NT2/D1 (cell line): Measurements from ENCODE around the gene TSHR.
"Not testable (repeated sequence)": the region's sequence is repeated elsewhere in the genome, so short reads cannot be mapped to it uniquely, and the experiment has no call there.

ENCODE experiments used
- SUZ12 ChIP-seq: IDR thresholded peaks from 2 replicates; pipeline ENCODE4 v1.6.1; 2011; ENCODE audit not compliant: insufficient read length, insufficient read depth; ENCODE audit errors: extremely low read depth
- YY1 ChIP-seq: IDR thresholded peaks from 2 replicates; pipeline ENCODE4 v1.6.1; 2011; ENCODE audit not compliant: insufficient read length, insufficient read depth
- ZNF274 ChIP-seq: IDR thresholded peaks from 2 replicates; pipeline ENCODE4 v1.6.1; 2011; ENCODE audit warnings: mild to moderate bottlenecking, low read depth, low read length

DNA sequence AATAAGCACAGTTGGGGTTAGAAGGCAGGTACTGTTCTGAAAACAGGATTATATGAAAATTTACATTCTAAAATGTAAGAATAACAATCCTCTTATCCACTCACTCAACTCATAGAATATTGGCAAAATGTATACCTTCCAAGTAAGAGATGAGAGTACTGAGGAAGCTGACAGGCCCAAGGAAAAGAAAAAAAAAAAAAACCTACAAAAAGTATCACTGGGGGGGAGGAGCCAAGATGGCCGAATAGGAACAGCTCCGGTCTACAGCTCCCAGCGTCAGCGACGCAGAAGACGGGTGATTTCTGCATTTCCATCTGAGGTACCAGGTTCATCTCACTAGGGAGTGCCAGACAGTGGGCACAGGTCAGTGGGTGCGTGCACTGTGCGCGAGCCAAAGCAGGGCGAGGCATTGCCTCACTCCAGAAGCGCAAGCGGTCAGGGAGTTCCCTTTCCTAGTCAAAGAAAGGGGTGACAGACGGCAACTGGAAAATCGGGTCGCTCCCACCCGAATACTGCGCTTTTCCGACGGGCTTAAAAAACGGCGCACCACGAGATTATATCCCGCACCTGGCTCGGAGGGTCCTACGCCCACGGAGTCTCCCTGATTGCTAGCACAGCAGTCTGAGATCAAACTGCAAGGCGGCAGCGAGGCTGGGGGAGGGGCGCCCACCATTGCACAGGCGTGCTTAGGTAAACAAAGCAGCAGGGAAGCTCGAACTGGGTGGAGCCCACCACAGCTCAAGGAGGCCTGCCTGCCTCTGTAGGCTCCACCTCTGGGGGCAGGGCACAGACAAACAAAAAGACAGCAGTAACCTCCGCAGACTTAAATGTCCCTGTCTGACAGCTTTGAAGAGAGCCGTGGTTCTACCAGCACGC lies 158.8 kb downstream of the TSHR start:
- TF ChIP-seq YY1, ZNF274, SUZ12: not testable (repeated sequence)
